ENCODE data around the gene LSM4.

LSM4 gene

GRCh38 chr19:18309525-18310064, 13.3 kb downstream of the LSM4 start:
- no peak for DNase-seq

- DNase-seq: no peak
Measured at GRCh38 chr19:18308948-18309325, 13.9 kb downstream of the LSM4 start.

DNA sequence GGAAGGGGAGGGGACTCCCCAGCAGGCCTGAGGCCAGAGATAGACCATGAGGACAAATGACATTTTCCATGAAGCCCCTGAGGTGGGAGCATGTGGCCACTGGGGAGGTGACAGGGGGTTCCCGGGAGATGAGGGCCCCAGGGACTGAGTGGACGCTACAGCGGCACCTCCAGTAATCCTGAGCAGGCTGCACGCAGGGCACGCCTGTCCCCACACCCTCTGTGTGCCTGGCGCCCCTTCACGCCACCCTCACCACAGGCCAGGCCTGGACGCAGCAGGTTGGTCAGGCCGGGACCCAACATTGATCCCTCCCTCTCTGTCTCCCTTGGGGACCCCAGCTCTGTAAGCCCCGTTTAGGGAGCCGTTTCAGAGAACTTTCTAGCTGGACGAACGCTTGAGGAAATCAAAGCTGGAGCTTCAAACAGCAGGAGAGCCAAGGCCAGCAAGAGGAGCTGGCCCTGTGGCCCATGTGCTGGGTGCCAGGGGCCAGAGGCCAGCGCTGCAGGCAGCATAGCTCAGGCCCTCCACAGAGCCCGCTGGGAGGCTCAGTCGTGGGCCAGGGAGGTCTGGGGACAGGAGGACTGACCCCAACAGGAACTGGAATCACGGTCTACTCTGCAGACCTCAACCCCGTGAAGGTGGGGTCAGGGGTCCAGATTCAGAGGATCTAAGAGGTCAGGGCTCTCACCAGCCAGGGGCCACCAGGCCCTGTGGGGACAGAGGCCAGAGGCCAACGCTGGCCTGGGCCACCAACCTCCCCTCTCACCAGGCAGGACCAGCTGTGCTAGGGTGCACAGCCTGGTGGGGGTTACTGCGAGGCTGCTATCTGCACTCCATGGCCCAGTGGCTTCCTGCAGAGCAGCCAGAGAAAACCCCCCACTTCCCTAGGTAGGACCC, 14.6 kb downstream of the LSM4 start:
- no peak for DNase-seq

DNA sequence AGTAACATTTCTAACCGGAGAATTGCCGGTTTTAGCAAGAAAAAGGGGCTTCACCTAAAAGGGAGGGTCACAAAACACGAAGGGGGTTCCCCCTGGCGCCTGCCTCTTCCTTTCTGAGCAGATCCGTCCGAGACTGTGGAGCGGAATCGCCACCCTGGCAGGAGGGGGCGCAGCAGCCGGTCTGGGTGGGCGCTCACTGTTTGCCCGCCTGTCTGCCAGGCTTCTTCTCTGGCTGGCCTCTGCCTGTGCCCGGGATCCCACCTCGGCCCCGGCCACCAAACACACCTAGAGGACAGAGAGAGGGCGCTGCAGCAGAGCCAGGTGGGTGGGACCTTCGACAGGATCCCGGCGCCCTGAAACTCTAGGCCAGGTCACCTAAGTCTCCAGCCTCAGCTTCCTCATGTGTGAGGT, 15.6 kb downstream of the LSM4 start:
- DNase-seq: no peak

- DNase-seq: no peak
Measured at GRCh38 chr19:18306888-18307260, 16.0 kb downstream of the LSM4 start.

DNA sequence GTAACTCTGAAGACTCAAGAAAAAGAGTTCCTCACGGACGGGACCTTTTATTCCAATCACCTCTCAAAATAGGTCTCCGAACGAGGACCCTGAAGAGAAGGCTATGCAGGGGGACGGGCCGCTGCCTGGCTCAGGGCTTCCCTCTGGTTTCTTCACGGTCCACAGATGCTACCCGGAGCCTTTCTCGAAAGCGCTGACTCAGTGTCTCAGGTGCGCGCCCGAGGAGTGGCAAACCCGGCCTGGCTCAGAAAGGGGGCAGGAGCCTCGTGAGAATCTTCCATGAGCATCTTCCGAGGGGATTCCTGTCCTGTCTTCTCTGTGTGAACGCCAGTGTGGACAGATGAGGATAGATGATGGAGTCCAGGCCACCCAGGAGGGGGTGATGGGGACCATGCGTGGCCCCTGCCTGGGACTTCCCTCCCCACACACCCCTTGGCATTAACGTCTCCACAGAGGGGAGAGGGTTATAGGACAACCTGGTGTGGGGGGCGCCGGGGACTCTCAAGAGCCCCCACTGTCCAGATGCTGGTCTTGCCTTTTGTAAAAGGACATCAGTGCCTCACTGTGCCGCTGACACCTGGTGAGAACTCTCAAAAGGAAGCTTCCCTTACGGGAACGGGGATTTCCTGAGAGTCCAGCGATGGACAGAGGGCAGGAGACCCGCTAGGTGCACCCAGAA, 16.5 kb downstream of the LSM4 start:
- no peak for DNase-seq

- no peak for DNase-seq
Measured at GRCh38 chr19:18304458-18305310, 18.2 kb downstream of the LSM4 start.

GRCh38 chr19:18304208-18304457, 18.7 kb downstream of the LSM4 start:
- DNase-seq: no peak

DNA sequence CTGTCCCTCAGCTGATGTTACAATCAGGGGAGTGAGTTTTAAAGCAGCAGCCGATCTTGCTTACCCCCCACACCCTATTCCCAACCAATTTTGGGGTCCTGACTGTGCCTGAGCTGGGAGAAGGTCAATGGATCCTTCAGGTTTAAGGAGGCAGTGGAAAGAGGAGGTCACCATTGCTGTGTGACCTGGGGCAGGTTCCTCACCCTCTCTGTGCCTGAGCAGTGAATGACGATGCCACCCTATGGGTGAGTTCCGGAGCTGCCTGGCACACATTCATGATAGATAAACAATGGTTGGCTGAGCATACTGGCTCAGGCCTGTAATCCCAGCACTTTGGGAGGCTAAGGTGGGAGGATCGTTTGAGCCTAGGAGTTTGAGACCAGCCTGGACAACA, 21.2 kb downstream of the LSM4 start:
- DNase-seq: no peak

DNA sequence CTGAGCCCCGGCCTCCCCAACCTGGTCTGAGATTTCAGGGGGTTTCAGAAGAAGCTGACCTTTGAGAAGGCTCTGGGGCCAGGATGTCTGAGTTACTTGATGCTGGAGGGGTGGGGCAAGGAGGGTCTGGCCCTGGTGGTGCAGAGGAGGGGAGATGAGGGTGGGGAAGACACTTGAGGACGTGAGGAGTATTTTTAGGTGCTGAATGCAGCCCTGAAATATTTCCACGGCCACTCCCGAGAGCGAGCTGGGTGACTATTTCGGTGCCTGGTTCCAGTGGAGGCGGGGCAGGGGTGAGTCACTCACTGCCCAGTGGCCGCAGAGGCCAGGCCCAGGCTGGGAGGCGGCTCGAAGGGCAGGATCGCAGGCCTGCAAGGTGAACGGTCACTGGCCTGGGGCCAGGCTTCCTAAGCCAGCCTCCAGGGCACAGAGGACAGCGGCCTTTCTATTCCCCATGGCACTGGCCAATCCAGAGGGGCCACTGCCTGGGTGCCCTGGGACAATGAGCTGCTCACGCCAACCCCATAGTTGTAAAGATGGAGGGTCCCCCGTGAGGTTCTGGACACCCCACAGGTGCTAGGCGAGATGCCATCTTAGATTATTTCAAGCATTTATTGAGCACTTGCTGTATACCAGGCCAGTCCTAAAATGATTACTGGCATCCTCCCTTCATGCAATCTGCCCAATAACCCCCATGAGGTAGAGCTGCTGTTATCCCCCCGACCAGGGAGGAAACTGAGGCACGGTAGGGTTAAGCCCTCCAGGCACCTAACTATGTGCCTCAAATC, 21.8 kb downstream of the LSM4 start:
- no peak for DNase-seq

- no peak for DNase-seq
Measured at GRCh38 chr19:18299654-18300053, 23.2 kb downstream of the LSM4 start.

DNA sequence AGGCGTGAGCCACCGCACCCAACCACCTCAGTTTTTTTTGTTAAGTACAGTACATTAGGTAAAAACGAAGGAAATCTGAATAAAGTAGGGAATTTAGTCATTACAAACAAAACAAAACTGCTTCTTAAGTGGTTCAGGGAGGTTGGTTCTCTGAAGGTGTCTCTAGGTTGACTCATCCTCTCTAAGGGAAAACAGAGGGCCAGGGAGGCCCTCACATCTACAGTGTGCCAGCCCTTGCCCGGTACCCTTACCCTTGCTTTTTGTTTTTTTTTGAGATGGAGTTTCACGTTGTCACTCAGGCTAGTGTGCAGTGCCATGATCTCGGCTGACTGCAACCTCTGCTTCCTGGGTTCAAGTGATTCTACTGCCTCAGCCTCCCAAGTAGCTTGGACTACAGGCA, 24.3 kb downstream of the LSM4 start:
- DNase-seq: no peak

DNA sequence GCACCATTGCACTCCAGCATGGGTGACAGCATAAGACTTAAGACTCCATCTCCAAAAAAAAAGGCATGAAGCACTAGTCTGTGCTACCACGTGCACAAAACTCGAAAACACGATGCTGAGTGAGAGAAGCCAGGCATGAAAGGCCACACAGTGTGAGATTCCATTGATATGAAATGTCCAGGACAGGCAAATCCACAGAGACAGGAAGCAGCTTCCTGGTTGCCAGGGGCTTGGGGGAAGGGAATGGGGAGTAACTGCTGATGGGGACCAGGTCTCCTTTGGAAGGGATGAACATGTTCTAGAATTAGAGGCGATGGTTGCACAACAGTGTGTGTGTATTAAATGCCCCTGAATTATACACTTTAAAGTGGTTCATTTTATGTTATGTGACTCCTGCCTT, 25.6 kb downstream of the LSM4 start:
- no peak for DNase-seq

GRCh38 chr19:18295034-18295451, 27.8 kb downstream of the LSM4 start:
- DNase-seq: no peak

DNA sequence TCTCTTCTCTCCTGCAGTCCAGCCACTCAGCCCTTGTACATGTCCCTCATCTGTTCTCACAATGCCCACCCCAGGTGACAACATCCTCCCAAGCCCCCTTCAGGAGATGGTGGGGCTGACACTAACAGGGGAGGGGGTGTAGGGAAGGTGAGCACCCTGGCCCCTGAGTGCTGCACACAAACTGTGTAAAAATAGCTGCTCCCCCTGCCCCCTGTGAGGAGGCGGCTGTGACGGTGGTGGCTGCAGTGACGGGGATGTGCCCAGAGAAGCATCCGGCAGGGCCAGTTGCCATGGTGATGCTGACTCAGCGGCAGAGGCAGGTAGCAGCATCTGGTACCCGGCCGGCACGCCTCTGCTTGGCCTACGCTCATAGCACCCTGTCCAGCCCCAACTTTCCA, 28.4 kb downstream of the LSM4 start:
- peak; percentile 24 for DNase-seq

DNA sequence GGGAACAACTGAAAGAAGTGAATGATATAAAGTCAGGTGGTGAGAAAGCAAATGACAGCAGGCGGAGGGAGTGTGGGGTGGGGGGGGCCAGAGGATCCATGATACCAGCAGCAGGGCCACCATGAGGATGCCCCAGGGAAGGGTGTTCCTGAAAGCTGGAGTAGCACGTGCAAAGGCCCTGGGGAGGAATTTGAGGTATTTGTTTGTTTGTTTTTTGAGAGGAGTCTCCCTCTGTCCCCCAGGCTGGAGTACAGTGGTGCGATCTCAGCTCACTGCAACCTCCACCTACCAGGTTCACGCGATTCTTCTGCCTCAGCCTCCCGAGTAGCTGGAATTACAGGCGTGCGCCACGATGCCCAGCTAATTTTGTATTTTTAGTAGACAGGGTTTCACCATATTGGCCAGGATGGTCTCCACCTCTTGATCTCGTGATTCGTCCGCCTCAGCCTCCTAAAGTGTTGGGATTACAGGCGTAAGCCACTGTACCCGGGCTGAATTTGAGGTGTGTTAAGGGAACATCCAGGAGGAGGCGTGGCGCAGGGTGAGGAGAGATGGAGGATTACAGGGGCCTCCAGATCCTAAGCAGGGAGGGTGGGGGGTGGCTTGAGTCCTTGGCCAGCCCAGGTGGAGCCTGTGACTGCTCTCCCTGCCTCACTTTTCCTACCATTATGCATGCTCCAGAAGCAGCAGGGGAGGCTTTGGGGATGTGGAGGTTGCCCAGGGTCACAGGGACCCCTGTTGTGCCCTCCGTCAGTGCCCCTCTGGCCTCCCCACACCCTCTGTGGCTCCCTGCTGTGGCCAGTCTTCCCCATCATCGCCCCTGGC, 29.0 kb downstream of the LSM4 start:
- no peak for DNase-seq

DNA sequence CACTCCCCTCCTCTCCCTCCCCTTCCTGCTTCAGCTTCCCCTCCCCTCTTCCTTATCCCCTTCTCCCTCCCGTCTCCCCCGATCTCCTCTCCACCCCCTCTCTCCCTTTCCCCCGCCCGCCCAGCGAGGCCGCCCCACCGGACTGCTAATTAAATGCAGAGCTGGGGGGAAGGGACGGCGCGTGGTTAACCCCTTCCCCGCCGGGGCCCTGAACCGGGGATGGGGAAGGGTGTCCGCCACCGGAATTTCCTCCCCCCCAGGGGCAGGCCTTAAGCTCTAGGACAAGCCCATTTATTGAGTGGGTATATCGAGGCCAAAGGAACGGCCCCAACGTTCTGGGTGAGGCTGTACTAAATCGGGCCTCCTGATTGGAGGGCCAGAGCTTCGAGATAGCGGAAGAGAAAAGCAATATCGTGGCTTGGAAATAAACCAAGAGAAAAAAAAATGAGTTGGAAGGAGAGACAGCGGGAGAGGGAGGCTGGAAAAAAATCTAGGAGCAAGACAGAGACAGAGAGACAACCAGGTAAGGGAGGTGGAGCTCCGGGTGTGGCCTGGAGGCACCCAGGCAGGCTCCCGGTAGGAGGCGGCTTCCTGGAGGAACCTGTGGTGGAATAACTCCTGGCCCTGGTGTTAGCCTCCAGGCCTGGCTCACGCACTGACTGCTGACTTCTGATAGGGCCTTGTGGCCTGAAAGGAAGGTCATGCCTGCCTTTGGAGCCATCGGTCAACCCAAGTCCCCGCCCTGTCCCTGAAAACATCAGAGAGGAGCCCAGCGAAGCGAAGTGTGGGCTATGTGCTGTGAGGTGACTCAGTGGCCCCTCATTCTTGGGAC, 29.9 kb downstream of the LSM4 start:
- DNase-seq: no peak

- DNase-seq: no peak
Measured at GRCh38 chr19:18292462-18292809, 30.4 kb downstream of the LSM4 start.

DNA sequence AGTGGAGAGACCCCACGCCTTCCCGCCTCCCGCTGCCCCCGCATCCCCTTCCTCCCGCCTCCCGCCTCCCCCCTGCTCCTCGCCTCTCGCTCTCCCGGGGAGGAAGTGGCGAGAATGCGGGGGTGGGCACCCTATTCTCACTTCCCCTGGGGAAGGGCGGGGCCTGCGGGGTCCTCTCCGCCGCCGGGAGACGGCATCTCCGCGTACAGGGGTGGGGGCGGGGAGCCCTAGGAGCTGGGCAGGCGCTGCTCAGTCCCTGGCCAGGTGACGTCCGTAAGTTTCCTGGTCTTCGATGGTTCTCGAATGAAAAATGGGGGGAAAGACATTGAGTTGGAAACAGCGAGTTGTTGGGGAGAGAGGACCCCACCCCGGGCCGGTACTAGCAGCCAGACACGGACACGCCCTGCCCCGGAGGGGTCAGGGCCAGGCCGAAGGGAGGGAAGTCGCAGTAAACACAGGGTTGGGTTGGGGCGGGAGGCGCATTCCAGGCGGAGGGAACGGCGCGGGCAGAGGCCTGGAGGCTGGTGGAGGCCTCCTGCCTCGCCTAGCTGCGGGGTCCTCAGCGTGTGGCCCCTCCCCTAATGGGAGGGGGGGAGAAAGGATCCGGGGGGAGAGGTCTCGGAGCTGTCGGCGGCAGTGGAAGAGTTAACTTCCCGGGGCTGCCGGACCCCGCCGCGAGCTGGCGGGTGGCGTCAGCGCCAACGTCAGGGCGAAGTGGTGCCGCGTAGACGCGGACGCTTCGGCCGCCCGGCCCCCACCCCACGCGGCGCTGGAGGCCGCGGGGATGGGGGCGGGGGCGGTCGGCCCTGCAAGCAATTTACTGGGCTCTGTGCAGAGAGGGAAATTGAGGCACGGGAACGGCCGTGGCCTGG, 31.1 kb downstream of the LSM4 start:
- DNase-seq: peak; percentile 56

DNA sequence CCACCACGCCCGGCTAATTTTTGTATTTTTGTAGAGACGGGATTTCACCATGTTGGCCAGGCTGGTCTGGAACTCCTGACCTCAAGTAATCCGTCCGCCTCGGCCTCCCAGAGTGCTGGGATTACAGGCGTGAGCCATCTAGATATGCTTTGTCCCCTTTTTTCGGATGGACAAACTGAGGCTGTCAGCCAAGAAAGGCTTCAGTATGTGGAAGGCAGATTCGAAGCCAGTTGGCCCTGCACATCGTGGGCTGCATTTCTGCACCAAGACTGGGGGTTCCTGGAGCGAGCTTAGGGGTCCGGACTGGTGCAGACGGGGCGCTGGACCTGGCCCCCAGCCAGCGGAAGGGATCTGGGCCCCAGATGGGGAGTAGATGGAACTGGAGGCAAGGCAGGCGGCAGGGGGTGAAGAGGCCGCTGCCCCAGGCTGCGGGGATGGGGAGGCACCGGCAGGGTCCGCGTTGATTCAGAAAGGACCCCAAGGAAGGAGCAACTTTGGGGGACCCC, 31.8 kb downstream of the LSM4 start:
- no peak for DNase-seq
